HL-60/S4 treated with retinoic acid at 250 ng/mL for 4 days and 3 days (cell line): ENCODE measurements around the gene DHX29.
"Not testable (repeated sequence)": the region's sequence is repeated elsewhere in the genome, so short reads cannot be mapped to it uniquely, and the experiment has no call there.

Source experiments
- in situ Hi-C: fragments of 300-500 bp; cut with MboI; formaldehyde crosslinking; loops from 2 replicates; pipeline ENCODE4 v1.7.0; 2022; ENCODE audit warnings: low sequenced_read_pairs

Gene DHX29

GRCh38 chr5:55307383-55308253, at the start of gene DHX29, which contains the start of gene MTREX:
Gene DHX29 (minus strand): TSS chr5:55307694. CDS start chr5:55307573, 121 bp downstream.
Gene MTREX (plus strand): TSS chr5:55307989. CDS start chr5:55308014, 25 bp downstream.
- in situ Hi-C loops = no loop called here

- in situ Hi-C loops = no loop called here
Observed at GRCh38 chr5:55356896-55357295, 49.4 kb upstream of the DHX29 start.

GRCh38 chr5:55350754-55351153, 43.3 kb upstream of the DHX29 start:
- in situ Hi-C loops = no loop called here

- in situ Hi-C loops = no loop called here
Observed at GRCh38 chr5:55347786-55348185, 40.3 kb upstream of the DHX29 start.

- in situ Hi-C loops = no loop called here
Observed at GRCh38 chr5:55345327-55345726, 37.8 kb upstream of the DHX29 start.

GRCh38 chr5:55344392-55344992, 37.0 kb upstream of the DHX29 start:
- in situ Hi-C loops = no loop called here

- in situ Hi-C loops = no loop called here
Observed at GRCh38 chr5:55343609-55344008, 36.1 kb upstream of the DHX29 start.

GRCh38 chr5:55343107-55343506, 35.6 kb upstream of the DHX29 start:
- in situ Hi-C loops = no loop called here

- in situ Hi-C loops = no loop called here
Observed at GRCh38 chr5:55338810-55339243, 31.3 kb upstream of the DHX29 start.

GRCh38 chr5:55338092-55338613, 30.7 kb upstream of the DHX29 start:
- in situ Hi-C loops = no loop called here

GRCh38 chr5:55333811-55334210, 26.3 kb upstream of the DHX29 start:
- in situ Hi-C loops = no loop called here

- in situ Hi-C loops = no loop called here
Observed at GRCh38 chr5:55333017-55333416, 25.5 kb upstream of the DHX29 start.

- in situ Hi-C loops = no loop called here
Observed at GRCh38 chr5:55331321-55331720, 23.8 kb upstream of the DHX29 start.

- in situ Hi-C loops = no loop called here
Observed at GRCh38 chr5:55327281-55327680, 19.8 kb upstream of the DHX29 start.

- in situ Hi-C loops = no loop called here
Observed at GRCh38 chr5:55325621-55326020, 18.1 kb upstream of the DHX29 start.

GRCh38 chr5:55324815-55325418, 17.4 kb upstream of the DHX29 start:
- in situ Hi-C loops = no loop called here

GRCh38 chr5:55324006-55324405, 16.5 kb upstream of the DHX29 start:
- in situ Hi-C loops = no loop called here

GRCh38 chr5:55320571-55320970, 13.1 kb upstream of the DHX29 start:
- in situ Hi-C loops = no loop called here

GRCh38 chr5:55319491-55319890, 12.0 kb upstream of the DHX29 start:
- in situ Hi-C loops = no loop called here

GRCh38 chr5:55318237-55318636, 10.7 kb upstream of the DHX29 start:
- in situ Hi-C loops = not testable (repeated sequence)

GRCh38 chr5:55316837-55317236, 9.3 kb upstream of the DHX29 start:
- in situ Hi-C loops = no loop called here

GRCh38 chr5:55316289-55316688, 8.8 kb upstream of the DHX29 start:
- in situ Hi-C loops = no loop called here
